ENCODE measurements around the gene CPXM1.

The CPXM1 gene

DNA sequence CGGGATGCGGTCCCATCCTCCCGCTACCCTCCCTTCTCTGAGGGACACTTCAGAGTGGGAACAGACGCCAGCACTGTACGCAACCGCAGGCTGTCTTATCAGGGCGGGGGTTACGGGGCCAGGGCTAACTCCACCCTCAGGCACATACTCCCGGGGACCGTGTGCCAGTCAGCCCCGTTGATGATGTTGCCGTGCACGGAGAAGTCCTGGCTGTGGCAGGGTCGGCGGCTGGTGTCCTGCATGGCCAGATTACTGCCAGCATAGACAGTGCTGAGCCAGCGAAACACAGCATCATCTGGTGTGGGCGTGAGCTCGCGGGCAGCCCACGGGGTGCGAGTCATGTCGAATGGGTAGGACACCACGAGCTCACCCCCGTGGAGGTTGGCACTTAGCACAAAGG, 5.0 kb downstream of the CPXM1 start:
- no peak overlapping the region for H3K4me3 ChIP-seq (replicated peaks; ENCODE audit: low read depth, low read length)
- DNase-seq (ENCODE audit: low read depth) = no peak
- TF ChIP-seq, protein P1, sequence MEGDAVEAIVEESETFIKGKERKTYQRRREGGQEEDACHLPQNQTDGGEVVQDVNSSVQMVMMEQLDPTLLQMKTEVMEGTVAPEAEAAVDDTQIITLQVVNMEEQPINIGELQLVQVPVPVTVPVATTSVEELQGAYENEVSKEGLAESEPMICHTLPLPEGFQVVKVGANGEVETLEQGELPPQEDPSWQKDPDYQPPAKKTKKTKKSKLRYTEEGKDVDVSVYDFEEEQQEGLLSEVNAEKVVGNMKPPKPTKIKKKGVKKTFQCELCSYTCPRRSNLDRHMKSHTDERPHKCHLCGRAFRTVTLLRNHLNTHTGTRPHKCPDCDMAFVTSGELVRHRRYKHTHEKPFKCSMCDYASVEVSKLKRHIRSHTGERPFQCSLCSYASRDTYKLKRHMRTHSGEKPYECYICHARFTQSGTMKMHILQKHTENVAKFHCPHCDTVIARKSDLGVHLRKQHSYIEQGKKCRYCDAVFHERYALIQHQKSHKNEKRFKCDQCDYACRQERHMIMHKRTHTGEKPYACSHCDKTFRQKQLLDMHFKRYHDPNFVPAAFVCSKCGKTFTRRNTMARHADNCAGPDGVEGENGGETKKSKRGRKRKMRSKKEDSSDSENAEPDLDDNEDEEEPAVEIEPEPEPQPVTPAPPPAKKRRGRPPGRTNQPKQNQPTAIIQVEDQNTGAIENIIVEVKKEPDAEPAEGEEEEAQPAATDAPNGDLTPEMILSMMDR (IDR thresholded peaks at IDR 0.05; ENCODE audit: low read length, missing control alignments) = no peak

DNA sequence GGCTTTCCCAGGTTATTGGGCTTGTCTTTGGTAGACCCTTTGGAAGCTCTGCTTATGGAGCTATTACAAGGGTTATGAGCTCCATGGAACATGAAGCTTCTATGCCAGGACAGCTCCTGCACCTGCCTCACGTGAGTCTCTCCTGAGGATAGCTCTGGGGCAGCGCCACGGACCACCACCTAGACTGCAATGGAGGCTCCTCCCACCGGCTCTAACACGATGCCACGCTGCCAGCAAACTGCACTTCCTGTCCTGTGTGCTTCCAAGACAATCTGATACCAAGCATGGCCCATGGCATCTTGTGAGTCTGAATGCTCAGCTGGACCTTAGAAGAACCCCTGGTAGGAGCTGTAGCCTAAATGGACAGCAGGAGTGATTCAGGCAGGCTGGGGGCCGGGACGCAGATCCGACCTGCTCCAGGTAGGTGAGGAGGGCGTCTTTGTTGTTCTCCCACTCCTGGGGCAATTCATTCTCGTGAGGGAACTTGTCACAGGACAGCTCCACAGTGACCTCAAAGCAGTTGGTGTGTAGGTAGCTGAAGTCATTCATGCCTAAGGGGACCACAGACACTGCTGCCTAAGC, 5.5 kb downstream of the CPXM1 start:
- no peak overlapping the region for H3K4me3 ChIP-seq (replicated peaks; ENCODE audit: low read depth, low read length)
- DNase-seq (ENCODE audit: low read depth) = no peak
- TF ChIP-seq, protein P1 (IDR thresholded peaks at IDR 0.05; ENCODE audit: low read length, missing control alignments) = no peak

- no peak overlapping the region for H3K4me3 ChIP-seq (replicated peaks; ENCODE audit: low read depth, low read length)
- TF ChIP-seq, protein P1 (IDR thresholded peaks at IDR 0.05; ENCODE audit: low read length, missing control alignments) = no peak
- DNase-seq (ENCODE audit: low read depth) = no peak
These were observed 6.2 kb downstream of the CPXM1 start for GRCh38 chr20:2794202-2794748.

DNA sequence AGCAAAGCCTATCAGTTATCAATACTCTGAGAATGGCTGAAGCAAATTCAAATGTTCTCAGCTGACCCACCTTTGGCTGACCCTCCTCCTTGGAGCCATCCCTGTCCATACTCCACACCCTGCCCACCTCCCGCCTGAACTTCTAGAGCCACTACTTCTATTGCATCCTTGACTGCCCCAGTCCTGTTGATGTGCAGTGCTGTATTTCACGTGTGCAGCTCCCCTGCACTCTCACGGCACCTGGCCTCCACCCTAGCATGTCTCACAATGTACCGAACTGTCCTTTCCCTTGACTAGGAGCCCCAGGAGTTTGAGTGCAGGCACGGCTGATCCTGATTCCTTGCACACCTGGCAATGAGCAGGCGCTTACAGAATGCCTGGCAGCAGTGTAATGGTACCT, 7.0 kb downstream of the CPXM1 start:
- no peak overlapping the region for H3K4me3 ChIP-seq (replicated peaks; ENCODE audit: low read depth, low read length)
- no peak for DNase-seq (ENCODE audit: low read depth)
- TF ChIP-seq, protein P1 (IDR thresholded peaks at IDR 0.05; ENCODE audit: low read length, missing control alignments) = no peak

DNA sequence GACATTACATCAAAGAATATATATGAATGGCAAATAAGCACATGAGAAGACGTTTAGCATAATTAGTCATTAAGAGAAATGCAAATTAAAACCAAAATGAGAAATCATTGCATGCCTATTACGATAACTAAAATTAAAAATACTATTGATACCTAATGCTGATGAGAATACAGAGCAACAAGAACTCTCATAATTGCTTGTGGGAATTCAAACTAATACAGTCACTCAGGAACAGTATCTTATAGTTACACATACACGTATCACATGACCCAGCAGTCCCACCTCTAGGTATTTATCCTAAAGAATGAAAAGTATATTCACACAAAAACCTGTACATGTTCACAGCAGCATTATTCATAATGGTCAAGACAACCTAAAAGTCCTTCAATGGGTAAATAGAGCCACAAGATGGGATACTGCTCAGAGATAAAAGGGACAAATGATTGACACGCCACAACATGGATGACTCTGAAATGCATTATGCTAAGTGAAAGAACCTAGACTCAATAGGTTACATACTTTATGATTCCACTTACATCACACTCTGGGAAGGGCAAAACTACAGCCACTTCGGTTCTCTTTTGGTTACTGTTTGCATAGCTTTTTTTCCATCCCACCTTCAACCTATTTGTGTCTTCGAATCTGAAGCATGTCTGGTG, 16.4 kb downstream of the CPXM1 start:
- TF ChIP-seq, protein P1 (IDR thresholded peaks at IDR 0.05; ENCODE audit: low read length, missing control alignments) = no peak
- DNase-seq (ENCODE audit: low read depth) = no peak
- no peak overlapping the region for H3K4me3 ChIP-seq (replicated peaks; ENCODE audit: low read depth, low read length)

DNA sequence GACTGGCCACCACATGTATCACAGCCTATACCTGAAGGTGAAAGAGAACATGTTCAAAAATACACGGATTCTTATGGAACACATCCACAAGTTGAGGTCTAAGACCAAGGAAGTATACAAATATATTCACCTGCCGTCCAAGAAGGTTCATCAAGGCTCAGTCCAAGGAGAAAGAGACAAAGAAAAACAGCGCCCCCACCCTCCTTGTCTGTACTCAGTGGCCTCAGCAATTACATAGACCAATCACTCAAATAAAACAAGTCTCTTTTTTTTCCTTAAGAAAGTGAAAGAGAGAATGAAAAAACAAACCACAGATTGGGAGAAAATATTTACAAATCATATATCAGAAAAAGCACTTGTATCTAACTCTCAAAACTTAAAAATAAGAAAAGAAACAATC, 19.5 kb downstream of the CPXM1 start:
- DNase-seq (ENCODE audit: low read depth) = no peak
- H3K4me3 ChIP-seq (replicated peaks; ENCODE audit: low read depth, low read length) = no peak overlapping the region
- TF ChIP-seq, protein P1 (IDR thresholded peaks at IDR 0.05; ENCODE audit: low read length, missing control alignments) = no peak

Measured in fibroblast of pulmonary artery (primary cell).